DMS 273 (cell line): ENCODE results near the gene DRG2.

Source experiments
- DNase-seq: peaks from one replicate; lab custom pipeline; 2025; ENCODE audit not compliant: unreplicated experiment; lab: John Stamatoyannopoulos, UW

Gene DRG2

GRCh38 chr17:18074566-18075272, 13.0 kb upstream of the DRG2 start:
- no peak for DNase-seq

GRCh38 chr17:18076936-18077335, 10.8 kb upstream of the DRG2 start:
- no peak for DNase-seq

- DNase-seq = no peak
These were observed 8.2 kb upstream of the DRG2 start for GRCh38 chr17:18079543-18079942.

GRCh38 chr17:18084256-18084655, 3.5 kb upstream of the DRG2 start:
- no peak for DNase-seq

- no peak for DNase-seq
These were observed 1.9 kb downstream of the DRG2 start for GRCh38 chr17:18089613-18090012.

GRCh38 chr17:18093616-18094408, 6.1 kb downstream of the DRG2 start:
- DNase-seq = peak; percentile 66

- DNase-seq = no peak
These were observed 6.7 kb downstream of the DRG2 start for GRCh38 chr17:18094409-18094807.

GRCh38 chr17:18099516-18099915, 11.8 kb downstream of the DRG2 start:
- DNase-seq = no peak

- no peak for DNase-seq
These were observed 12.9 kb downstream of the DRG2 start for GRCh38 chr17:18100616-18101015.

GRCh38 chr17:18101828-18102227, 14.1 kb downstream of the DRG2 start:
- DNase-seq = no peak

- DNase-seq = no peak
These were observed 14.9 kb downstream of the DRG2 start for GRCh38 chr17:18102640-18103039.

- DNase-seq = no peak
These were observed 17.3 kb downstream of the DRG2 start for GRCh38 chr17:18105027-18105426.

- no peak for DNase-seq
These were observed 17.8 kb downstream of the DRG2 start for GRCh38 chr17:18105595-18105994.

- DNase-seq = no peak
These were observed 18.5 kb downstream of the DRG2 start for GRCh38 chr17:18106211-18106610.

- peak; percentile 75 for DNase-seq
These were observed 19.5 kb downstream of the DRG2 start for GRCh38 chr17:18107061-18107790.

- peak; percentile 42 for DNase-seq
These were observed 20.2 kb downstream of the DRG2 start for GRCh38 chr17:18107971-18108370.

- DNase-seq = peak; percentile 42
These were observed 20.9 kb downstream of the DRG2 start, which contains the start of gene MYO15A for GRCh38 chr17:18108401-18109312. Gene MYO15A (plus strand): TSS chr17:18108756. CDS start chr17:18118801, 10,045 bp downstream.

- no peak for DNase-seq
These were observed 22.3 kb downstream of the DRG2 start for GRCh38 chr17:18109935-18110485.

GRCh38 chr17:18110636-18111145, 22.9 kb downstream of the DRG2 start:
- DNase-seq = no peak

GRCh38 chr17:18111330-18111971, 23.7 kb downstream of the DRG2 start:
- peak; percentile 43 for DNase-seq
